ENCODE data around the gene SCT. TPM values are rescaled to one million over a fixed set of nuclear protein-coding genes. Genes with fewer than 3 reads are reported as not detected.

SCT gene
- total RNA-seq, 1 donor from 2014 or later = not detected

- Histone ChIP-seq H3K4me3 (no peak overlapping the region), H3K27me3 (no peaks in the 10 kb centered on the region), H3K4me1 (peaks cover 17% of the 10 kb centered on the region), H3K36me3 (no peaks in the 10 kb centered on the region), H3K9me3 (no peaks in the 10 kb centered on the region), H3K27ac (no peak overlapping the region)
- TF ChIP-seq CTCF (IDR thresholded peaks at IDR 0.05) = no peak
- TF ChIP-seq POLR2A (IDR thresholded peaks at IDR 0.05) = no peak
- TF ChIP-seq POLR2AphosphoS5 (IDR thresholded peaks at IDR 0.05; ENCODE audit: insufficient read depth in 1 of 2, low read depth in 1 of 2) = no peak
- intact Hi-C loops (cut with DNase I) = no loop called here
- DNase-seq (ENCODE audit: extremely low spot score in 2 of 2) = no peak
Measured at GRCh38 chr11:635945-636510, 9.0 kb upstream of the SCT start.

GRCh38 chr11:630871-631270 lies 3.9 kb upstream of the SCT start:
- Histone ChIP-seq H3K36me3 (no peaks in the 10 kb centered on the region), H3K4me1 (peaks cover 5% of the 10 kb centered on the region), H3K9me3 (no peaks in the 10 kb centered on the region), H3K4me3 (no peak overlapping the region), H3K27me3 (no peaks in the 10 kb centered on the region), H3K27ac (no peak overlapping the region)
- no peak for DNase-seq (ENCODE audit: extremely low spot score in 2 of 2)
- no peak for TF ChIP-seq POLR2AphosphoS5 (IDR thresholded peaks at IDR 0.05; ENCODE audit: insufficient read depth in 1 of 2, low read depth in 1 of 2)
- TF ChIP-seq CTCF (IDR thresholded peaks at IDR 0.05) = no peak
- TF ChIP-seq POLR2A (IDR thresholded peaks at IDR 0.05) = no peak
- intact Hi-C loops (cut with DNase I) = no loop called here

- Histone ChIP-seq H3K9me3 (no peaks in the 10 kb centered on the region), H3K36me3 (no peaks in the 10 kb centered on the region), H3K4me3 (no peak overlapping the region), H3K4me1 (peaks cover 5% of the 10 kb centered on the region), H3K27me3 (no peaks in the 10 kb centered on the region), H3K27ac (no peak overlapping the region)
- intact Hi-C loops (cut with DNase I) = no loop called here
- DNase-seq (ENCODE audit: extremely low spot score in 2 of 2) = no peak
- TF ChIP-seq CTCF (IDR thresholded peaks at IDR 0.05) (no peak), POLR2A (IDR thresholded peaks at IDR 0.05) (no peak), POLR2AphosphoS5 (IDR thresholded peaks at IDR 0.05; ENCODE audit: insufficient read depth in 1 of 2, low read depth in 1 of 2) (no peak)
Measured at GRCh38 chr11:629237-629583, 2.2 kb upstream of the SCT start.

- peaks cover 5% of the 10 kb centered on the region for H3K4me1 ChIP-seq
- intact Hi-C loops (cut with DNase I) = no loop called here
- TF ChIP-seq POLR2A (IDR thresholded peaks at IDR 0.05) = no peak
- TF ChIP-seq POLR2AphosphoS5 (IDR thresholded peaks at IDR 0.05; ENCODE audit: insufficient read depth in 1 of 2, low read depth in 1 of 2) = no peak
- no peak for TF ChIP-seq CTCF (IDR thresholded peaks at IDR 0.05)
- DNase-seq (ENCODE audit: extremely low spot score in 2 of 2) = no peak
- no peaks in the 10 kb centered on the region for H3K9me3 ChIP-seq
- no peak overlapping the region for H3K27ac ChIP-seq
- H3K27me3 ChIP-seq = no peaks in the 10 kb centered on the region
- H3K36me3 ChIP-seq = no peaks in the 10 kb centered on the region
- H3K4me3 ChIP-seq = no peak overlapping the region
Measured at GRCh38 chr11:628056-628455, 1.1 kb upstream of the SCT start.

GRCh38 chr11:627308-627576 lies 261 bp upstream of the SCT start:
- H3K4me3 ChIP-seq = no peak overlapping the region
- TF ChIP-seq CTCF (IDR thresholded peaks at IDR 0.05) = no peak
- TF ChIP-seq POLR2AphosphoS5 (IDR thresholded peaks at IDR 0.05; ENCODE audit: insufficient read depth in 1 of 2, low read depth in 1 of 2) = no peak
- no peak for TF ChIP-seq POLR2A (IDR thresholded peaks at IDR 0.05)
- H3K4me1 ChIP-seq = peaks cover 5% of the 10 kb centered on the region
- H3K27me3 ChIP-seq = no peaks in the 10 kb centered on the region
- no peak overlapping the region for H3K27ac ChIP-seq
- H3K9me3 ChIP-seq = no peaks in the 10 kb centered on the region
- DNase-seq (ENCODE audit: extremely low spot score in 2 of 2) = no peak
- intact Hi-C loops (cut with DNase I) = no loop called here
- H3K36me3 ChIP-seq = no peaks in the 10 kb centered on the region
